ENCODE results near the gene SACS.

The SACS gene

GRCh38 chr13:23359882-23360281, 73.6 kb downstream of the SACS start:
- TF ChIP-seq ZNF274 (IDR thresholded peaks at IDR 0.05; ENCODE audit: low read depth, low read length) (no peak), SUZ12 (IDR thresholded peaks at IDR 0.05; ENCODE audit: extremely low read depth, insufficient read depth, insufficient read length) (no peak), YY1 (IDR thresholded peaks at IDR 0.05; ENCODE audit: insufficient read depth, insufficient read length) (no peak)
- H3K4me1 ChIP-seq (ENCODE audit: insufficient read depth, insufficient read length): no peaks in the 10 kb centered on the region
- no peak overlapping the region for H3K9ac ChIP-seq (ENCODE audit: insufficient read length, low read depth)
- DNase-seq (ENCODE audit: low read depth, low spot score): no peak
- no peaks in the 10 kb centered on the region for H3K27me3 ChIP-seq (ENCODE audit: insufficient read depth, insufficient read length)
- no peaks in the 10 kb centered on the region for H3K9me3 ChIP-seq (ENCODE audit: insufficient read depth, low read length)
- no peak overlapping the region for H3K4me3 ChIP-seq (ENCODE audit: insufficient read length, low read depth)
- peaks cover 83% of the 10 kb centered on the region for H3K36me3 ChIP-seq (ENCODE audit: insufficient read depth, insufficient read length, low read length)

- Histone ChIP-seq H3K4me3 (ENCODE audit: insufficient read length, low read depth) (no peak overlapping the region), H3K9ac (ENCODE audit: insufficient read length, low read depth) (no peak overlapping the region), H3K36me3 (ENCODE audit: insufficient read depth, insufficient read length, low read length) (peaks cover 88% of the 10 kb centered on the region), H3K4me1 (ENCODE audit: insufficient read depth, insufficient read length) (no peaks in the 10 kb centered on the region), H3K9me3 (ENCODE audit: insufficient read depth, low read length) (no peaks in the 10 kb centered on the region), H3K27me3 (ENCODE audit: insufficient read depth, insufficient read length) (no peaks in the 10 kb centered on the region)
- no peak for TF ChIP-seq YY1 (IDR thresholded peaks at IDR 0.05; ENCODE audit: insufficient read depth, insufficient read length)
- TF ChIP-seq ZNF274 (IDR thresholded peaks at IDR 0.05; ENCODE audit: low read depth, low read length): no peak
- TF ChIP-seq SUZ12 (IDR thresholded peaks at IDR 0.05; ENCODE audit: extremely low read depth, insufficient read depth, insufficient read length): no peak
- DNase-seq (ENCODE audit: low read depth, low spot score): no peak
These were observed 76.2 kb downstream of the SACS start for GRCh38 chr13:23357349-23357748.

- Histone ChIP-seq H3K27me3 (ENCODE audit: insufficient read depth, insufficient read length) (no peaks in the 10 kb centered on the region), H3K9me3 (ENCODE audit: insufficient read depth, low read length) (no peaks in the 10 kb centered on the region), H3K4me1 (ENCODE audit: insufficient read depth, insufficient read length) (no peaks in the 10 kb centered on the region), H3K4me3 (ENCODE audit: insufficient read length, low read depth) (no peak overlapping the region), H3K9ac (ENCODE audit: insufficient read length, low read depth) (no peak overlapping the region), H3K36me3 (ENCODE audit: insufficient read depth, insufficient read length, low read length) (peaks cover 83% of the 10 kb centered on the region)
- DNase-seq (ENCODE audit: low read depth, low spot score): no peak
- TF ChIP-seq YY1 (IDR thresholded peaks at IDR 0.05; ENCODE audit: insufficient read depth, insufficient read length) (no peak), ZNF274 (IDR thresholded peaks at IDR 0.05; ENCODE audit: low read depth, low read length) (no peak), SUZ12 (IDR thresholded peaks at IDR 0.05; ENCODE audit: extremely low read depth, insufficient read depth, insufficient read length) (no peak)
These were observed 77.1 kb downstream of the SACS start for GRCh38 chr13:23356368-23356767.

GRCh38 chr13:23354520-23354919, 79.0 kb downstream of the SACS start:
- no peak for TF ChIP-seq SUZ12 (IDR thresholded peaks at IDR 0.05; ENCODE audit: extremely low read depth, insufficient read depth, insufficient read length)
- TF ChIP-seq YY1 (IDR thresholded peaks at IDR 0.05; ENCODE audit: insufficient read depth, insufficient read length): no peak
- no peak for TF ChIP-seq ZNF274 (IDR thresholded peaks at IDR 0.05; ENCODE audit: low read depth, low read length)
- no peak overlapping the region for H3K4me3 ChIP-seq (ENCODE audit: insufficient read length, low read depth)
- no peaks in the 10 kb centered on the region for H3K4me1 ChIP-seq (ENCODE audit: insufficient read depth, insufficient read length)
- DNase-seq (ENCODE audit: low read depth, low spot score): no peak
- no peaks in the 10 kb centered on the region for H3K9me3 ChIP-seq (ENCODE audit: insufficient read depth, low read length)
- H3K27me3 ChIP-seq (ENCODE audit: insufficient read depth, insufficient read length): no peaks in the 10 kb centered on the region
- H3K9ac ChIP-seq (ENCODE audit: insufficient read length, low read depth): no peak overlapping the region
- H3K36me3 ChIP-seq (ENCODE audit: insufficient read depth, insufficient read length, low read length): peaks cover 83% of the 10 kb centered on the region

- H3K4me3 ChIP-seq (ENCODE audit: insufficient read length, low read depth): no peak overlapping the region
- H3K9me3 ChIP-seq (ENCODE audit: insufficient read depth, low read length): no peaks in the 10 kb centered on the region
- peaks cover 79% of the 10 kb centered on the region for H3K36me3 ChIP-seq (ENCODE audit: insufficient read depth, insufficient read length, low read length)
- H3K9ac ChIP-seq (ENCODE audit: insufficient read length, low read depth): no peak overlapping the region
- no peak for DNase-seq (ENCODE audit: low read depth, low spot score)
- TF ChIP-seq YY1 (IDR thresholded peaks at IDR 0.05; ENCODE audit: insufficient read depth, insufficient read length) (no peak), SUZ12 (IDR thresholded peaks at IDR 0.05; ENCODE audit: extremely low read depth, insufficient read depth, insufficient read length) (no peak), ZNF274 (IDR thresholded peaks at IDR 0.05; ENCODE audit: low read depth, low read length) (no peak)
- H3K27me3 ChIP-seq (ENCODE audit: insufficient read depth, insufficient read length): no peaks in the 10 kb centered on the region
- H3K4me1 ChIP-seq (ENCODE audit: insufficient read depth, insufficient read length): no peaks in the 10 kb centered on the region
These were observed 81.3 kb downstream of the SACS start for GRCh38 chr13:23352161-23352560.

GRCh38 chr13:23350009-23350408, 83.5 kb downstream of the SACS start:
- no peaks in the 10 kb centered on the region for H3K4me1 ChIP-seq (ENCODE audit: insufficient read depth, insufficient read length)
- TF ChIP-seq SUZ12 (IDR thresholded peaks at IDR 0.05; ENCODE audit: extremely low read depth, insufficient read depth, insufficient read length): no peak
- no peak for TF ChIP-seq YY1 (IDR thresholded peaks at IDR 0.05; ENCODE audit: insufficient read depth, insufficient read length)
- no peak for DNase-seq (ENCODE audit: low read depth, low spot score)
- H3K4me3 ChIP-seq (ENCODE audit: insufficient read length, low read depth): no peak overlapping the region
- H3K36me3 ChIP-seq (ENCODE audit: insufficient read depth, insufficient read length, low read length): peaks cover 68% of the 10 kb centered on the region
- H3K9me3 ChIP-seq (ENCODE audit: insufficient read depth, low read length): no peaks in the 10 kb centered on the region
- H3K27me3 ChIP-seq (ENCODE audit: insufficient read depth, insufficient read length): no peaks in the 10 kb centered on the region
- H3K9ac ChIP-seq (ENCODE audit: insufficient read length, low read depth): no peak overlapping the region

- peaks cover 65% of the 10 kb centered on the region for H3K36me3 ChIP-seq (ENCODE audit: insufficient read depth, insufficient read length, low read length)
- no peak overlapping the region for H3K4me3 ChIP-seq (ENCODE audit: insufficient read length, low read depth)
- no peaks in the 10 kb centered on the region for H3K27me3 ChIP-seq (ENCODE audit: insufficient read depth, insufficient read length)
- no peaks in the 10 kb centered on the region for H3K4me1 ChIP-seq (ENCODE audit: insufficient read depth, insufficient read length)
- DNase-seq (ENCODE audit: low read depth, low spot score): no peak
- H3K9ac ChIP-seq (ENCODE audit: insufficient read length, low read depth): no peak overlapping the region
- no peak for TF ChIP-seq SUZ12 (IDR thresholded peaks at IDR 0.05; ENCODE audit: extremely low read depth, insufficient read depth, insufficient read length)
- TF ChIP-seq YY1 (IDR thresholded peaks at IDR 0.05; ENCODE audit: insufficient read depth, insufficient read length): no peak
- TF ChIP-seq ZNF274 (IDR thresholded peaks at IDR 0.05; ENCODE audit: low read depth, low read length): no peak
- H3K9me3 ChIP-seq (ENCODE audit: insufficient read depth, low read length): no peaks in the 10 kb centered on the region
These were observed 84.2 kb downstream of the SACS start for GRCh38 chr13:23349161-23349897.
